ENCODE data around the gene BAIAP2.

BAIAP2 gene

GRCh38 chr17:81039854-81040758 is 5.2 kb downstream of the BAIAP2 start:
- DNase-seq = no peak

- no peak for DNase-seq
Observed at GRCh38 chr17:81040791-81041337, 5.9 kb downstream of the BAIAP2 start.

GRCh38 chr17:81042606-81043005 is 7.7 kb downstream of the BAIAP2 start:
- DNase-seq = no peak

- no peak for DNase-seq
Observed at GRCh38 chr17:81043319-81043724, 8.4 kb downstream of the BAIAP2 start.

GRCh38 chr17:81043725-81044427 is 8.9 kb downstream of the BAIAP2 start:
- no peak for DNase-seq

GRCh38 chr17:81044428-81044763 is 9.4 kb downstream of the BAIAP2 start:
- DNase-seq = no peak

DNA sequence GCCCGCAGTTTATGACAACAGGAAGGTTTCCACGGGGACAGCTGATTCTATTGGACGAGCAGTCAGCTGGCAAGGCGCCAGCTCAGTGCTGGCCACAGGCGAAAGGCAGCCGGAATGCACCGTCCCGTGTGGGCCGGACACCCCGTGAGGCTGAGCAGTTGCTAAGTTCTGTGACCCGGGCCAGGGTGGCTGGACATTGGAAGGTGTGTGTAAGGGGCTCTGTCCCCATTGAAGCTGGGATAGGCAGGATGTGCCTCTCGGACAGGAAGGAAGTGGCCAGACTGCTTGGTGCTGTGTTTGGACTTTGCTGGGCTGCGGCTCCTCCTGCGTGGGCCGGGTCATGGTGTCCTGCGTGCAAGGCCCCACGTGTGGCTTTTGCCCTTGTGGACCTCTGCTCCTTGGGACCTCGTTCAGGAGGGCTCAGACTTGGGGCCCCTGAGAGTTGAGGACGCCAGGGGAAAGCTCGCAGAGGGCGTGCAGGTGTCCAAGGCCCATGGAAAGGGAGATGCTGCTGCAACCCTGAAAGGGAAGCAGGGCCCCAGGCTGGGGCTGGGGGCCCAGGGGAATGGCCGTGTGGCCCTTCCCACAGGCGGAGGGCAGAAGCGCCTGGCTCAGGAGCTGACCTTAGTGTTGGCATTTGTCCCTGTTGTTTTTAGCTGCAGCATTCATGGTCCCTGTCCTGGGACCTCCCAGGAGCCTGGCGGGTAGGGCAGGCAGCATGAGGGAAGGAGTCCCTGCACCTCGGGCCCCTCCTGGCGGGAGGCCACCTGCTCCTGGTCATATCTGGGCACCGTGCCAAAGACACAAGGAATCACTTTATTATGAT is 10.0 kb downstream of the BAIAP2 start:
- DNase-seq = peak; percentile 38

- DNase-seq = no peak
Observed at GRCh38 chr17:81045590-81046095, 10.7 kb downstream of the BAIAP2 start.

- DNase-seq = no peak
Observed at GRCh38 chr17:81046132-81046769, 11.3 kb downstream of the BAIAP2 start.

GRCh38 chr17:81046770-81047359 is 11.9 kb downstream of the BAIAP2 start:
- DNase-seq = no peak

- DNase-seq = no peak
Observed at GRCh38 chr17:81048827-81049371, 13.9 kb downstream of the BAIAP2 start.

GRCh38 chr17:81049372-81049911 is 14.5 kb downstream of the BAIAP2 start:
- no peak for DNase-seq

- no peak for DNase-seq
Observed at GRCh38 chr17:81049973-81050551, 15.1 kb downstream of the BAIAP2 start.

DNA sequence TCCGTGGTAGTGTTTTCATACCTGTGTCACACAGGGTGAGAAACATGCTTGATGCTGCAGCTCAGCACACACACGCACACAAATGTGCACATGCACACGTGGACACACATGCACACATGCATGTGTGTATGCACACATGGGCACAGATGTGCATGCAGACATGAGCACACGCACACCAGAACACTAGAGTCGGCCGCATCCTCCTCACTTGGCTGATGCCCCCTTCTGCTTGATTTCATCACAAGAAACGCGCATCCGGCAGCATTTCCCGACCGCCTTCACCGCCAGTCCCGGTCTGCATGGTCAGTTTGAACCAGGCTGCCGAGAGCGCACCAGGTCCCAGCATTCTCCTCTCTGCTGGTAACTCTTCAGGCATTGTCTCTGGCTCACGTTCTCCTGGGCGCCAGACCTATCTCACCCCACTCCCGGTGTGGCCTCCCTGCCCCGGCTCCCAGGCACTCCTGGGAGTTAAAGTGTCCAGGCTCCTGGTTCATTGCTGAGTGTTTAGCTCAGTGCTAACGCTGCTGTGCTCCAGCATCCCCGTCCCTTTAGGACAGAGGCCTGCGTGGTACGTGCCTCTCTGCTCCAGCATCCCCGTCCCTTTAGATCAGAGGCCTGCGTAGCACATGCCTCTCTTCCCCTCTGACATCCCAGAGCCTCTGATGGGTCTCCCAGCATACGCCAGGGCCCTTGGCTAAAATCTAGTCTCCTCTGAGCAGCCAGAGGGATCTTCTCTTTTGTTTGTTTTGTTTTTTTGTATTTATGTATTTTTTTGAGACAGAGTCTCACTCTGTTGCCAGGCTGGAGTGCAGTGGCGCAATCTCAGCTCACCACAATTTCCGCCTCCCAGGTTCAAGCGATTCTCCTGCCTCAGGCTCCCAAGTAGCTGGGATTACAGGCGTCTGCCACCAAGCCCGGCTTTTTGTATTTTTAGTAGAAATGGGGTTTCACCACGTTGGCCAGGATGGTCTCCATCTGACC is 16.0 kb downstream of the BAIAP2 start:
- DNase-seq = no peak

DNA sequence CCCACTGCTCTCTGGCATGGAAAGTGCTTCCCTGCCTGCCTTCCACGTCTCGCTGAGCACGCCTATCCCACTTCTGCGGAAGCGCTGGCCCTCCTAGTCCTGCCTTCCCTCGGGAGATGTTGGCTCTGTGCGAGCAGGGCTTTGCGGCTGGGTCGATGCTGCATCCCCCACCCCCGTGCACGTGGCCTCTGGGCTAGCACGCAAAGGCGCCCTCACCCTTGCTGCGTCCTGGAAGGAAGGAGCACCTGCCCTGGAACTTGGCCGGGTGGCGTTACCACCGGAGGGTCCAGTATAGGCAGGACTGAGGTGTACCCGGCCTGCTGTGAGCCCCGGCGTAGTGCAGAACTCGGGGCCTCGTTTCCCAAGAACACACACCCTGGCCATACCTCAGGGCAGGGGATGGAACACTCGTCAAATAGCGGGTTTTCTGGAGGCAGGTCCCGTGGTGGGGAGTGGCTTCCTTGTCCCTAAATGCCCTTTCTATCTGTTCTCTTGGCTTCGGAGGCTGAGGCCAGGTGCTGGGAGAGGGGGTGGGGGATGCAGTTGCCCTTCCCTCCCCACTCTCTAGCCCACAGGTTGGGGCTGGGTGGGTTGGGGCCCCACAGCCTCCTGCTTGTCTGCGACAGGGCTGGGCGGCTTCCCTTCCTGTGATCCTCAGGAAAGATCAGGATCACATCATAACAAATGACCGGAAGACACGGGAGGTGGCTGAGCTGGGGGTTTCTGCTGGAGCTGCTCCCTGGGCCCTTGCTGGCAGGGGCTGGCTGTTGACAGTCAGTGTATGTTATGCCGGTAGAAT is 17.4 kb downstream of the BAIAP2 start:
- no peak for DNase-seq

DNA sequence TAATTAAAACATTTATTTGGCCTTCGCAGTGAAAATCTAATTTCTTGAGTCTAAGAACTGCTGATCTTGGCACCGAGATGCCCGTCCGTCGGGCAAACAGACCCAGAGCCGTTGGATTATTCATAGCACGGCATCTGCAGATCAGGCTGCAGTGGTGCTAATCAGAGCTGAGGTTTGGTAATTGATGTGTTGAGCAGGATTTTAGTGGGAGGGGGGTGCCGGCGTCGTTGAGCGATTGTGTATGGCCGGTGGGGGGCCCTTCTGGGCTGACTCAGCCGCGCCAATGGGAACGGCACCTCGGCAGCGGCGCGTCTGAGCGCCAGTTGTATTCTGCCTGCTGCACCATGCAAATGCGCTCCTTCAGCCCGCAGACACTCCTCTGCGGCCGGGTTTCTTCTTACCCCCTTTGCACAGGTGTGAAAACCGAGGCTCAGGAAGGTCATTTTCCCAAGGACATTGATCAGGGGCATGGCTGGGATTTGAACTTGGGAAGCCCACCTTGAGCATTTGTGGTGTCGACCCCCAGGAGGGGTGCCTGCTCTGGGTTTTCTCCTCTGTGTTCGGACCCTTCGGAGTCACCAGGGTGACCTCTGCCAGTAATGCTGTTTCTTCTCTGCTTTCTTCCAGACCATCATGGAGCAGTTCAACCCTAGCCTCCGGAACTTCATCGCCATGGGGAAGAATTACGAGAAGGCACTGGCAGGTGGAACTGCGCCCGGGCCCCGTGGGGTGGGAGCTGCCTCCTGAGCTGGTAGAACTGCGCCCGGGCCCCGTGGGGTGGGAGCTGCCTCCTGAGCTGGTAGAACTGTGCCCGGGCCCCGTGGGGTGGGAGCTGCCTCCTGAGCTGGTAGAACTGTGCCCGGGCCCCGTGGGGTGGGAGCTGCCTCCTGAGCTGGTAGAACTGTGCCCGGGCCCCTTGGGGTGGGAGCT is 18.4 kb downstream of the BAIAP2 start:
- no peak for DNase-seq

GRCh38 chr17:81054308-81054707 is 19.4 kb downstream of the BAIAP2 start:
- no peak for DNase-seq
